ENCODE data around the gene CACNA2D3.

Gene CACNA2D3

GRCh38 chr3:54950391-54951003, 828.1 kb downstream of the CACNA2D3 start:
- Histone ChIP-seq H3K79me2 (ENCODE audit: low read length) (no peaks in the 10 kb centered on the region), H3K4me1 (ENCODE audit: low read length) (no peaks in the 10 kb centered on the region), H3F3A (ENCODE audit: insufficient read depth, low read length) (no peaks in the 10 kb centered on the region), H3K9me3 (replicated peaks; ENCODE audit: insufficient read depth, low read length) (no peaks in the 10 kb centered on the region), H2AFZ (ENCODE audit: low read length) (no peak overlapping the region), H3K4me2 (ENCODE audit: low read depth, low read length) (no peak overlapping the region), H3K9me2 (replicated peaks; ENCODE audit: insufficient read depth, low read length) (no peaks in the 10 kb centered on the region), H4K20me1 (ENCODE audit: insufficient read depth, low read length) (no peaks in the 10 kb centered on the region), H3K27ac (ENCODE audit: low read length) (no peak overlapping the region), H3K9ac (ENCODE audit: low read length) (no peak overlapping the region), H3K4me3 (ENCODE audit: low read length) (no peak overlapping the region), H3K36me3 (replicated peaks; ENCODE audit: insufficient read depth, low read length) (no peaks in the 10 kb centered on the region), H3K27me3 (replicated peaks; ENCODE audit: insufficient read depth, low read length) (no peaks in the 10 kb centered on the region)
- no peak for DNase-seq
- TF ChIP-seq CTCF (IDR thresholded peaks at IDR 0.05; ENCODE audit: low read length) (no peak), EZH2 (optimal IDR thresholded peaks at IDR 0.05; ENCODE audit: low read depth, low read length) (no peak), EZH2phosphoT487 (IDR thresholded peaks at IDR 0.05; ENCODE audit: low read length) (no peak)

GRCh38 chr3:54951405-54951804, 829.1 kb downstream of the CACNA2D3 start:
- no peak overlapping the region for H2AFZ ChIP-seq (ENCODE audit: low read length)
- H3K4me2 ChIP-seq (ENCODE audit: low read depth, low read length): no peak overlapping the region
- no peaks in the 10 kb centered on the region for H3K4me1 ChIP-seq (ENCODE audit: low read length)
- no peak for TF ChIP-seq CTCF (IDR thresholded peaks at IDR 0.05; ENCODE audit: low read length)
- no peak for TF ChIP-seq EZH2phosphoT487 (IDR thresholded peaks at IDR 0.05; ENCODE audit: low read length)
- no peak for TF ChIP-seq EZH2 (optimal IDR thresholded peaks at IDR 0.05; ENCODE audit: low read depth, low read length)
- no peaks in the 10 kb centered on the region for H3K36me3 ChIP-seq (replicated peaks; ENCODE audit: insufficient read depth, low read length)
- H4K20me1 ChIP-seq (ENCODE audit: insufficient read depth, low read length): no peaks in the 10 kb centered on the region
- no peak overlapping the region for H3K4me3 ChIP-seq (ENCODE audit: low read length)
- no peaks in the 10 kb centered on the region for H3K9me2 ChIP-seq (replicated peaks; ENCODE audit: insufficient read depth, low read length)
- no peak overlapping the region for H3K27ac ChIP-seq (ENCODE audit: low read length)
- H3K9me3 ChIP-seq (replicated peaks; ENCODE audit: insufficient read depth, low read length): no peaks in the 10 kb centered on the region
- DNase-seq: no peak
- H3K9ac ChIP-seq (ENCODE audit: low read length): no peak overlapping the region
- H3K27me3 ChIP-seq (replicated peaks; ENCODE audit: insufficient read depth, low read length): no peaks in the 10 kb centered on the region
- H3K79me2 ChIP-seq (ENCODE audit: low read length): no peaks in the 10 kb centered on the region
- H3F3A ChIP-seq (ENCODE audit: insufficient read depth, low read length): no peaks in the 10 kb centered on the region

DNA sequence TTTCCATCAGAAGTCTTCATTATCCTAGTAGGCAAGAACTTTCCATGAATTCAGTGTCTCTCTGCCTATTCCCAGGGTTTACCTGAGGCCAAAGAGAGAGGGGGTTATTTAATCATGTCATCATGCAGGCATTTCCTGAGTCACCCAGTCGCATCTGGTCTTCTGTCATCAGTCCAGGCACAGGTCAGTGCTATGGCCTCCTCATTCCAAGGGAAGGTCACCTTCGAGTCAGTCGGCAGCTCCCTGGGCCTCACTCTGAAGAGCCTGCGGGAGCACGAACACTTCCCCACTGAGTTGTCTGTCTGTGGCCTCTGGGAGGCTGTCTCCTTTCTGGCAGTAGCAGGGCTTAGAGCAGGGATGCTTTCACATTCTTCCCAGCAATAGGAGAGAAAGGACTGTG, 831.7 kb downstream of the CACNA2D3 start:
- no peak overlapping the region for H2AFZ ChIP-seq (ENCODE audit: low read length)
- TF ChIP-seq EZH2phosphoT487 (IDR thresholded peaks at IDR 0.05; ENCODE audit: low read length): no peak
- TF ChIP-seq EZH2 (optimal IDR thresholded peaks at IDR 0.05; ENCODE audit: low read depth, low read length): no peak
- no peak for TF ChIP-seq CTCF (IDR thresholded peaks at IDR 0.05; ENCODE audit: low read length)
- H3K36me3 ChIP-seq (replicated peaks; ENCODE audit: insufficient read depth, low read length): no peaks in the 10 kb centered on the region
- no peaks in the 10 kb centered on the region for H3K4me1 ChIP-seq (ENCODE audit: low read length)
- no peaks in the 10 kb centered on the region for H3K9me2 ChIP-seq (replicated peaks; ENCODE audit: insufficient read depth, low read length)
- no peak overlapping the region for H3K4me2 ChIP-seq (ENCODE audit: low read depth, low read length)
- no peaks in the 10 kb centered on the region for H3K27me3 ChIP-seq (replicated peaks; ENCODE audit: insufficient read depth, low read length)
- no peak overlapping the region for H3K27ac ChIP-seq (ENCODE audit: low read length)
- no peak for DNase-seq
- H3K79me2 ChIP-seq (ENCODE audit: low read length): no peaks in the 10 kb centered on the region
- H3F3A ChIP-seq (ENCODE audit: insufficient read depth, low read length): no peaks in the 10 kb centered on the region
- no peak overlapping the region for H3K4me3 ChIP-seq (ENCODE audit: low read length)
- no peaks in the 10 kb centered on the region for H3K9me3 ChIP-seq (replicated peaks; ENCODE audit: insufficient read depth, low read length)
- no peaks in the 10 kb centered on the region for H4K20me1 ChIP-seq (ENCODE audit: insufficient read depth, low read length)
- no peak overlapping the region for H3K9ac ChIP-seq (ENCODE audit: low read length)
